MM.1S (cell line): ENCODE results near the gene RPN2.

Experiments used
- DNase-seq: peaks from one replicate; pipeline ENCODE4 v3.0.0-alpha.2; 2015
- H2AFZ ChIP-seq: fragments of 300-600 bp; sonication (generic); 2 replicates; pipeline ENCODE4 v1.6.0; 2016; ENCODE audit warnings: antibody characterized with exemption, low read length
- H3F3A ChIP-seq: fragments of 300-600 bp; sonication (generic); 2 replicates; pipeline ENCODE4 v1.6.1; 2016; ENCODE audit warnings: mild to moderate bottlenecking, antibody characterized with exemption, low read length, moderate library complexity, mixed read lengths; ENCODE audit not compliant: insufficient read depth
- H3K27ac ChIP-seq: fragments of 300-600 bp; sonication (generic); 2 replicates; pipeline ENCODE4 v1.5.1; 2016; ENCODE audit warnings: mild to moderate bottlenecking, low read length
- H3K27me3 ChIP-seq: fragments of 300-600 bp; sonication (generic); replicated peaks from 2 replicates; pipeline ENCODE4 v1.6.0; 2016; ENCODE audit warnings: low read length; ENCODE audit not compliant: insufficient read depth
- H3K36me3 ChIP-seq: fragments of 300-600 bp; sonication (generic); replicated peaks from 2 replicates; pipeline ENCODE4 v1.6.1; 2016; ENCODE audit warnings: mild to moderate bottlenecking, low read length, mixed read lengths; ENCODE audit not compliant: insufficient read depth
- H3K4me1 ChIP-seq: fragments of 300-600 bp; sonication (generic); 2 replicates; pipeline ENCODE4 v1.6.1; 2016; ENCODE audit warnings: low read length, mixed read lengths
- H3K4me2 ChIP-seq: fragments of 300-600 bp; sonication (generic); 2 replicates; pipeline ENCODE4 v1.6.0; 2016; ENCODE audit warnings: low read depth, low read length
- H3K4me3 ChIP-seq: fragments of 300-600 bp; sonication (generic); 2 replicates; pipeline ENCODE4 v1.5.1; 2016; ENCODE audit warnings: low read length, mixed read lengths
- H3K79me2 ChIP-seq: fragments of 300-600 bp; sonication (generic); 2 replicates; pipeline ENCODE4 v1.6.1; 2016; ENCODE audit warnings: mixed run types, low read length, mixed read lengths
- H3K9ac ChIP-seq: fragments of 300-600 bp; sonication (generic); 2 replicates; pipeline ENCODE4 v1.6.1; 2016; ENCODE audit warnings: low read length, mixed read lengths
- H3K9me2 ChIP-seq: fragments of 300-600 bp; sonication (generic); replicated peaks from 2 replicates; pipeline ENCODE4 v1.6.1; 2016; ENCODE audit warnings: mild to moderate bottlenecking, low read length, mixed read lengths; ENCODE audit not compliant: insufficient read depth
- H3K9me3 ChIP-seq: fragments of 300-600 bp; sonication (generic); replicated peaks from 2 replicates; pipeline ENCODE4 v1.6.1; 2016; ENCODE audit warnings: mild to moderate bottlenecking, low read length, mixed read lengths; ENCODE audit not compliant: insufficient read depth
- H4K20me1 ChIP-seq: fragments of 300-600 bp; sonication (generic); 2 replicates; pipeline ENCODE4 v1.6.1; 2016; ENCODE audit warnings: mild to moderate bottlenecking, low read length, moderate library complexity, mixed read lengths; ENCODE audit not compliant: insufficient read depth
- CTCF ChIP-seq: fragments of 300-600 bp; sonication (generic); IDR thresholded peaks from 2 replicates; pipeline ENCODE4 v1.5.1; 2016; ENCODE audit warnings: antibody characterized with exemption, low read length, mixed read lengths
- EZH2 ChIP-seq: fragments of 300-600 bp; sonication (generic); optimal IDR thresholded peaks from 2 replicates; pipeline ENCODE3; 2017; ENCODE audit warnings: low read depth, mild to moderate bottlenecking, antibody characterized with exemption, low read length, mixed read lengths
- EZH2phosphoT487 ChIP-seq: fragments of 300-600 bp; sonication (generic); IDR thresholded peaks from 2 replicates; pipeline ENCODE4 v1.6.1; 2018; ENCODE audit warnings: antibody characterized with exemption, low read length

The RPN2 gene

GRCh38 chr20:37205130-37205529 lies 26.0 kb downstream of the RPN2 start:
- DNase-seq = no peak
- no peak overlapping the region for H3K9ac ChIP-seq
- peaks cover 32% of the 10 kb centered on the region for H3K36me3 ChIP-seq
- H3F3A ChIP-seq = no peaks in the 10 kb centered on the region
- H3K4me3 ChIP-seq = no peak overlapping the region
- no peak for TF ChIP-seq CTCF
- TF ChIP-seq EZH2 = no peak
- H3K27ac ChIP-seq = no peak overlapping the region
- no peaks in the 10 kb centered on the region for H3K9me2 ChIP-seq
- H2AFZ ChIP-seq = no peak overlapping the region
- H3K27me3 ChIP-seq = no peaks in the 10 kb centered on the region
- peaks cover 63% of the 10 kb centered on the region for H3K79me2 ChIP-seq
- no peaks in the 10 kb centered on the region for H3K9me3 ChIP-seq
- peaks cover 8% of the 10 kb centered on the region; the same call in 1 of the 2 replicates for H4K20me1 ChIP-seq
- H3K4me2 ChIP-seq = no peak overlapping the region
- H3K4me1 ChIP-seq = no peaks in the 10 kb centered on the region

GRCh38 chr20:37205794-37206193 lies 26.7 kb downstream of the RPN2 start:
- Histone ChIP-seq H3K4me2 (no peak overlapping the region), H3K27me3 (no peaks in the 10 kb centered on the region), H3K36me3 (peaks cover 29% of the 10 kb centered on the region), H3K27ac (no peak overlapping the region), H3K4me3 (no peak overlapping the region), H3K9me2 (no peaks in the 10 kb centered on the region), H3K9ac (no peak overlapping the region), H3F3A (no peaks in the 10 kb centered on the region), H3K4me1 (no peaks in the 10 kb centered on the region), H2AFZ (no peak overlapping the region), H3K79me2 (peaks cover 57% of the 10 kb centered on the region), H3K9me3 (no peaks in the 10 kb centered on the region), H4K20me1 (peaks cover 8% of the 10 kb centered on the region; the same call in 1 of the 2 replicates)
- no peak for DNase-seq
- TF ChIP-seq CTCF (no peak), EZH2phosphoT487 (no peak), EZH2 (no peak)

GRCh38 chr20:37207171-37207570 lies 28.0 kb downstream of the RPN2 start:
- Histone ChIP-seq H3K27me3 (no peaks in the 10 kb centered on the region), H4K20me1 (peaks cover 3% of the 10 kb centered on the region; the same call in 1 of the 2 replicates), H3K36me3 (peaks cover 26% of the 10 kb centered on the region), H3F3A (no peaks in the 10 kb centered on the region), H3K9me2 (no peaks in the 10 kb centered on the region), H3K79me2 (peaks cover 49% of the 10 kb centered on the region), H3K4me3 (no peak overlapping the region), H2AFZ (no peak overlapping the region), H3K9me3 (no peaks in the 10 kb centered on the region), H3K4me1 (no peaks in the 10 kb centered on the region), H3K4me2 (no peak overlapping the region), H3K9ac (no peak overlapping the region), H3K27ac (no peak overlapping the region)
- DNase-seq = no peak
- no peak for TF ChIP-seq EZH2phosphoT487
- TF ChIP-seq CTCF = no peak
- no peak for TF ChIP-seq EZH2
